ENCODE data around the gene RTN1.

The RTN1 gene

GRCh38 chr14:59844186-59844812 is 26.3 kb downstream of the RTN1 start:
- no peak overlapping the region for H3K4me3 ChIP-seq (ENCODE audit: low read length)
- TF ChIP-seq CTCF (IDR thresholded peaks at IDR 0.05; ENCODE audit: insufficient read depth, low read depth, low read length, missing control alignments): no peak
- DNase-seq (ENCODE audit: low read depth): no peak

GRCh38 chr14:59836116-59836515 is 34.5 kb downstream of the RTN1 start:
- DNase-seq (ENCODE audit: low read depth): no peak
- TF ChIP-seq CTCF (IDR thresholded peaks at IDR 0.05; ENCODE audit: insufficient read depth, low read depth, low read length, missing control alignments): no peak
- H3K4me3 ChIP-seq (ENCODE audit: low read length): no peak overlapping the region

- H3K4me3 ChIP-seq (ENCODE audit: low read length): no peak overlapping the region
- no peak for DNase-seq (ENCODE audit: low read depth)
- TF ChIP-seq CTCF (IDR thresholded peaks at IDR 0.05; ENCODE audit: insufficient read depth, low read depth, low read length, missing control alignments): no peak
Observed at GRCh38 chr14:59832653-59833294, 37.8 kb downstream of the RTN1 start.

GRCh38 chr14:59831121-59831730 is 39.4 kb downstream of the RTN1 start:
- DNase-seq (ENCODE audit: low read depth): no peak
- no peak overlapping the region for H3K4me3 ChIP-seq (ENCODE audit: low read length)
- TF ChIP-seq CTCF (IDR thresholded peaks at IDR 0.05; ENCODE audit: insufficient read depth, low read depth, low read length, missing control alignments): no peak

GRCh38 chr14:59830338-59830734 is 40.2 kb downstream of the RTN1 start:
- no peak for TF ChIP-seq CTCF (IDR thresholded peaks at IDR 0.05; ENCODE audit: insufficient read depth, low read depth, low read length, missing control alignments)
- no peak for DNase-seq (ENCODE audit: low read depth)
- no peak overlapping the region for H3K4me3 ChIP-seq (ENCODE audit: low read length)

GRCh38 chr14:59829469-59830337 is 40.9 kb downstream of the RTN1 start:
- no peak for DNase-seq (ENCODE audit: low read depth)
- no peak for TF ChIP-seq CTCF (IDR thresholded peaks at IDR 0.05; ENCODE audit: insufficient read depth, low read depth, low read length, missing control alignments)
- no peak overlapping the region for H3K4me3 ChIP-seq (ENCODE audit: low read length)

Data from epithelial cell of esophagus (primary cell).